Thyroid gland (tissue), 4 donors: ENCODE measurements around the gene TBC1D5. TPM values are rescaled to one million over a fixed set of nuclear protein-coding genes. Genes with fewer than 3 reads are reported as not detected.

Experiments
- DNase-seq, 2 donors: peaks; one replicate each; pipeline ENCODE4 v3.0.0-alpha.2; 2019
- H3K27ac ChIP-seq, 3 donors: fragments of 200-600 bp; sonication (generic); 1 replicate in 2 of 3; 2 replicates in 1 of 3; pipeline ENCODE4 v1.5.1; 2016 to 2019; ENCODE audit warnings: mild to moderate bottlenecking in 1 of 3, moderate library complexity in 1 of 3
- H3K27me3 ChIP-seq: fragments of 200-600 bp; sonication (generic); one replicate; pipeline ENCODE4 v1.5.1; 2019
- H3K36me3 ChIP-seq, 2 donors: fragments of 200-600 bp; sonication (generic); one replicate each; pipeline ENCODE4 v1.5.1; 2016 to 2019
- H3K4me1 ChIP-seq, 2 donors: fragments of 200-600 bp; sonication (generic); one replicate each; pipeline ENCODE4 v1.5.1; 2017 to 2019
- H3K4me3 ChIP-seq, 3 donors: fragments of 200-600 bp; sonication (generic); replicated peaks in 1 of 3; 1 replicate in 2 of 3; 2 replicates in 1 of 3; pipeline ENCODE4 v1.5.1; 2016; ENCODE audit warnings: mild to moderate bottlenecking in 1 of 3
- H3K9me3 ChIP-seq: fragments of 200-600 bp; sonication (generic); one replicate; pipeline ENCODE4 v1.5.1; 2017
- CTCF ChIP-seq, 6 experiments: fragments of 200-600 bp in 3 of 6; fragments of 450-650 bp in 3 of 6; sonication (generic) in 3 of 6; IDR thresholded peaks; one replicate each; pipeline ENCODE4 v1.5.1; 2016 to 2019; ENCODE audit warnings: antibody characterized with exemption in 6 of 6, mild to moderate bottlenecking in 2 of 6, inconsistent platforms in 1 of 6, moderate library complexity in 1 of 6
- POLR2A ChIP-seq, 2 donors: fragments of 450-650 bp; IDR thresholded peaks; one replicate each; pipeline ENCODE4 v1.6.1; 2017; ENCODE audit warnings: antibody characterized with exemption in 2 of 2, mild to moderate bottlenecking in 2 of 2, moderate library complexity in 1 of 2
- WGBS, 2 donors: methylation state at CpG; one replicate each; pipeline ENCODE4 v1.1.5; 2017; 5-methylcytosine and 5-hydroxymethylcytosine counted together
- intact Hi-C: fragments of 100-400 bp; cut with DNase I; formaldehyde crosslinking; loops from one replicate; pipeline ENCODE4 v1.15.1; 2023
- total RNA-seq, 4 donors: library from RNA; depleted of rRNA; stranded (reverse); fragments of >200 nt; gene quantifications; one replicate each; pipeline ENCODE4 v1.2.3, GENCODE V29; 2016

TBC1D5 gene
- total RNA-seq, 4 donors from 2014 or later, result 115 to 141 (median 133) TPM

GRCh38 chr3:17634201-17634600, 108.2 kb downstream of the TBC1D5 start:
- H3K27me3 ChIP-seq, result no peaks in the 10 kb centered on the region
- H3K9me3 ChIP-seq, result no peaks in the 10 kb centered on the region
- no peak for DNase-seq
- H3K27ac ChIP-seq, result no peak overlapping the region
- peaks cover 7 to 10% of the 10 kb centered on the region in 2 donors for H3K4me1 ChIP-seq
- H3K36me3 ChIP-seq, result no peaks in the 10 kb centered on the region
- WGBS, 2 donors, result 97% methylated on average over 2 of the region's 2 CpGs
- intact Hi-C loops, result no loop called here
- H3K4me3 ChIP-seq, result no peak overlapping the region
- no peak for TF ChIP-seq CTCF (IDR thresholded peaks at IDR 0.05)
- TF ChIP-seq POLR2A (IDR thresholded peaks at IDR 0.05), result no peak

DNA sequence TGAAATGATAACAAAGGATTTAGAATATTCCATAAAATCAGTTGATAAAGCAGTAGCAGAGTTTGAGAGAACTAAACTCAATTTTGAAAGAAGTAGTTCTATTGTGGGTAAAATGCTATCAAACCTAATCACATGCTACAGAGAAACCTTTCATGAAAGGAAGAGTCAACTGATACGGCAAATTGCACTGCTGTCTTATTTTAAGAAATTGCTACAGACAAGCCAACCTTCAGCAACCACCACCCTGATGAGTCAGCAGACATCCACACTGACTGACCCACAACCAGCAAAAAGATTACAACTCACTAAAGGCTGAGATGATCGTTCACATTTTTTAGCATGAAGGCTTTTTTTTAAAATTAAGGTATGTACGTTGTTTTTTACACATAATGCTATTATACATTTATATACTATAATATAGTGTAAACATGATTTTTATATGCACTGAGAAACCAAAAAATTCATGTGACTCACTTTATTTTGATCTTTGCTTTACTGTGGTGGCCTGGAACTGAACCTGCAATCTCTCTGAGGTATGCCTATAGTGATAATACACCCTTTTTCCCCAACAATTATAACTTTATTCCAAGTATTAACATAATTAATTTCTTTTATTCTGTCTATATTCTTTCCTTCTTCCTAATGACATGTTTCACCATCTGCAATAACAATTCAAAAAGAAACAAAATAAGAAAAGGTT, 109.9 kb downstream of the TBC1D5 start:
- WGBS, 2 donors, result 75 to 81% methylated on average over 3 of the region's 3 CpGs
- H3K36me3 ChIP-seq, result no peaks in the 10 kb centered on the region
- TF ChIP-seq POLR2A (IDR thresholded peaks at IDR 0.05), result no peak
- no peak for TF ChIP-seq CTCF (IDR thresholded peaks at IDR 0.05)
- H3K4me3 ChIP-seq, result no peak overlapping the region
- intact Hi-C loops, result no loop called here
- DNase-seq, result no peak
- no peak overlapping the region for H3K27ac ChIP-seq
- no peaks in the 10 kb centered on the region for H3K9me3 ChIP-seq
- H3K4me1 ChIP-seq, result peaks cover 7 to 10% of the 10 kb centered on the region in 2 donors
- H3K27me3 ChIP-seq, result no peaks in the 10 kb centered on the region

DNA sequence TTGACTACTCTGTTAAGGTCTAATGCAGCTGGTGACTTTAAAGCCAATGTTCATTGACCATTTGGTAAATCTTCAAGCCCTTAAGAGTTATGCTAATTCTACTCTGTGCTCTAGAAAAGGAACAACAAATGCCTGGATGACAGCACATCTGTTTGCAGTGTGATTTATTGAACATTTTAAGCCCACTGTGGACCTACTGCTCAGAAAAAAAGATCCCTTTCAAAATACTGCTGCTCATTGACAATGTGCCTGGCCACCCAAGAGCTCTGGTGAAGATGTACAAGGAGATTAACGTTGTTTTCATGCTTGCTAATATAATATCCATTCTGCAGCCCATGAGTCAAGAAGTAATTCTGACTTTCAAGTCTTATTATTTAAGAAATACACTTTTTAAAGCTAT, 110.8 kb downstream of the TBC1D5 start:
- Histone ChIP-seq H3K4me3 (no peak overlapping the region), H3K36me3 (no peaks in the 10 kb centered on the region), H3K4me1 (peaks cover 7 to 10% of the 10 kb centered on the region in 2 donors), H3K9me3 (no peaks in the 10 kb centered on the region), H3K27ac (no peak overlapping the region), H3K27me3 (no peaks in the 10 kb centered on the region)
- TF ChIP-seq CTCF (IDR thresholded peaks at IDR 0.05), result no peak
- TF ChIP-seq POLR2A (IDR thresholded peaks at IDR 0.05), result no peak
- no peak for DNase-seq
- intact Hi-C loops, result no loop called here
- 79 to 90% methylated on average over 1 of the region's 1 CpG for WGBS, 2 donors

DNA sequence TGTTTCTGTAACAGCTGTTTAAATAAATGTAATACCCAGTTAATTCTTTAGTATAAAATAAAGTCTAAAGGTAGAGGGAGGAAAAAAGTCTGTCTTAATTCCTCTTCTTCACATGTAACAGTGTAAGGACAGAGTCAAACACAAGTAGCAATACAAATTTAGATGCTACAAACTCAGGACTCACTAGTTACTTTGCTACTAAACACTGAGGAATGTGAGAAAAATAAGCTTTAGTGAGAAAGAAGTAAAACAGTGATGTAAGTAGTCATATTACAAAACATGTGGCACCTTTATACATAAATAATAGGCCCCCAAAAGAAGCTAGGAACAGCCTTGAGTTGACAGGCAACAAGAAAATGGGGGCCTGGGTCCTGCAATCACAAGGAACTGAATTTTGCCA, 113.0 kb downstream of the TBC1D5 start:
- Histone ChIP-seq H3K4me3 (no peak overlapping the region), H3K36me3 (no peaks in the 10 kb centered on the region), H3K4me1 (no peaks in the 10 kb centered on the region), H3K27ac (no peak overlapping the region), H3K9me3 (no peaks in the 10 kb centered on the region), H3K27me3 (no peaks in the 10 kb centered on the region)
- TF ChIP-seq CTCF (IDR thresholded peaks at IDR 0.05), result no peak
- TF ChIP-seq POLR2A (IDR thresholded peaks at IDR 0.05), result no peak
- intact Hi-C loops, result no loop called here
- no peak for DNase-seq

DNA sequence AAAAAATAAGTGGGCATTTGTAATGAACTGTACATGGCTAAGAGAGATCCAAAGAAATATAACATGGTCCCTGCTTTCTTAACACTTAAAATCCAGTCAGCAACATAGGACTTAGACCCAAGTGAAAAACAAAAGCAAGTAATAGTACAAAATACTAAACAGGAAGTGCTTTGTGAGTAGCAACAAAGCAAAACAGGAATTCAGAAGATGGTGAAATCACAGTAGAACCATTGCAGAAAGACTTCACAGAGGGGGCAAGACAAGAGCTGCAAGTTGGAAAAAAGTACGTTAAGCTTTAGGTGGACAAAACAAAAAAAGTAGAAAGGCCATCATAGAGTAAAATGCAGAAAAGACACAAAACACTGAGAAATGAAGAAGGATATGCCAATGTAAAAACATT, 116.0 kb downstream of the TBC1D5 start:
- intact Hi-C loops, result no loop called here
- H3K27ac ChIP-seq, result no peak overlapping the region
- no peaks in the 10 kb centered on the region for H3K9me3 ChIP-seq

More for the DNA sequence above, 116.0 kb downstream of the TBC1D5 start:
- Histone ChIP-seq H3K27me3 (no peaks in the 10 kb centered on the region), H3K4me1 (no peaks in the 10 kb centered on the region), H3K4me3 (no peak overlapping the region), H3K36me3 (no peaks in the 10 kb centered on the region)
- no peak for TF ChIP-seq CTCF (IDR thresholded peaks at IDR 0.05)
- TF ChIP-seq POLR2A (IDR thresholded peaks at IDR 0.05), result no peak
- 87 to 95% methylated on average over 1 of the region's 1 CpG for WGBS, 2 donors
- no peak for DNase-seq
